ENCODE results near the gene WDR13.
"Not testable (repeated sequence)": the region's sequence is repeated elsewhere in the genome, so short reads cannot be mapped to it uniquely, and the experiment has no call there.

Gene WDR13

DNA sequence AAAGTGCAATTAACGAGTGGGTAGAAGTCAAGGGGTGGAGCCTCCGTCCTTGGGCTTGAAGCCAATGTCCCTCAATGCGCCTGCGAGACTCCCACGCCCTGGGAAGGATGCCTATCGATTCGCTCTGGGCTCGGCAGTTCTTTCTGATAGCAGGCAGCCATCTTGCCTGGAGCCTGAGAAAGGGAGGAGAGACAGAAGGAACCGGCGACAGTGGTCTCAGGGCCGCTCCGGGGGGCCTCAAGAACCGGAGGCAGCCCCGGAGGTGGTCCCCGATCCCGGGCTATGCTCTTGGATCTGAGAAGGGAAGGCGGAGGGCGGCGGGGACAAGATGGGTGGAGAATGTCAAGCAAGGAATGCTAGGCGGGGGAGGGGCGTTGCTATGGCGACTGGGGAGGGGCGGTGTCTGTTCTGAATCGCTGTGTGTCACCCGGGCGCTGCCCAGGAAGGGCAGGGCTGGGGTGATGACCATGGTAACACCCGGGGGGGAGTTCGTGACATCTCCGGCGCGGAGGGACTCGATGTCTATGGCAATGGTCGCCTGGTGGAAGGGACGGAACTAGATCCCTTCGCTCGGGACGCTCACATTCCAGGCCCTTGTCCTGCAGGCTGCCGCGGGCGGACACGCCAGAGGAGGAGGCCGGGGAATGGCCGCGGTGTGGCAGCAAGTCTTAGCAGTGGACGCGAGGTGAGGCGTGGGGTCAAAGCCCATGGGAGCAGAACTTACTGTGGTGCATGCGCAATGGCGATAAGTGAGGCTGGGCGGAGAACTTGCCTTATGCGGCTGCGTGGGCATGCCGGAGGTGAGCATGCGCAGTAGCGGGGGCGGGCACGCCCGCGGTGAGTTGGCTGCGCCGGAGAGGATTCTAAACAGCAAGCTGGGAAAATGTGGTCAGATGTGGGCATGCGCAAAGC is at the start of gene WDR13:
Gene WDR13, plus strand, starts transcription at position 140 of the 912 bp plus-strand sequence. Its CDS starts 505 bp downstream, at position 645.
- peak; percentile 84 for DNase-seq (ENCODE audit: low read depth)

DNA sequence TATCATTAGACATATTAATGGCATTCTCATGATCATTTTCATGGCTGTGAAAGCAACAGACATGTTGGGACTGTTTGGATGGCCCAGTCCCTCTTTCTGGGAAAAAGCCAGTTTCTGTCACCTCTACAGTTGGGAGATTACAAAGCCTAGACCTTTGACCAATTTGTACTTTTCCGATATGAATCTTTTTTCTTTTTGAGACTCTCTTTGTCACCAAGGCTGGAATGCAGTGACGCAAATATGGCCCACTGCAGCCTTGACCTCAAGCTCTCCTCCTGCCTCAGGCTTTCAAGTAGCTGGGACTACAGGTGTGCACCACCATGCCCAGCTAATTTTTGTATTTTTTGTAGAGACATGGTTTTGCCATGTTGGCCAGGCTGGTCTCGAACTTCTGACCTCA is 48.4 kb upstream of the WDR13 start:
- no peak for DNase-seq (ENCODE audit: low read depth)

DNA sequence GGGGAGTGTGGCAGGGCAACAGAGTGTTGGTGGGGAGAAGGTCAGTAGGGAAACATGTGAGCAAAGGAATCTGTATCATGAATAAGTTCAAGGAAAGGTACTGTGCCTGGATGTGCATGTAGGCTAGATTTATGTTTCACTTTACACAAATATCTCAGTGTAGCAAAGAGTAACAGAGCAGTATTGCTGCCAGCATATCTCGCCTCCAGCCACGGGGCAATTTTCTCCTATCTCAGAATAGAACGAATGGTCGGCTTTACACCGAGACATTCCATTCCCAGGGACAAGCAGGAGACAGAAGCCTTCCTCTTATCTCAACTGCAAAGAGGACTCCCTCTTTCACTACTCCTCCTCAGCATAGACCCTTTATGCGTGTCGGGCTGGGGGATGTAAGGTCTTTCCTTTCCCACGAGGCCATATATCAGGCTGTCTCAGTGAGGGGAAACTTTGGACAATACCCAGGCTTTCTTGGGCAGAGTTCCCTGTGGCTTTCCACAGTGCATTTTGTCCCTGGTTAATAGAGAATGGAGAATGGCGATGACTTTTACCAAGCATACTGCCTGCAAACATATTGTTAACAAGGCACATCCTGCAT is 41.5 kb upstream of the WDR13 start:
- DNase-seq (ENCODE audit: low read depth), result not testable (repeated sequence)

DNA sequence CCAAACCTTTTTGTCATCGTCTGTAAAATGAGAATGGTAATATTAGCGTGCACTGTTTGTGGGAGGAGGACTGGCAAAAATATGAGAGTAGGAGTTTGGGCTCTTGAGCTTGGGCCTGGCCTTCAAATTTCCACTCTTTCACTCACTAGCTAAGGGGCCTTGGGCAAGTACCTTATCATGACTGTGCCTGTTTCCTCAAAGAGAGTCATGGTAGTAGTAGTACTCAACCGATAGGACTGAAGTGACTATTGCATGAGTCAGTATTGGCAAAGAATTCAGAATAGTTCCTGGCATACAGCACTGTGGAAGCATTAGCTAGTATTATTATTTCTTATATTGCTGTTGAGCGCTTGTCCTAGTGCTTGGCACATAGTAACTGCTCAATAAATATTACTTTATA is 39.0 kb upstream of the WDR13 start:
- DNase-seq (ENCODE audit: low read depth), result no peak

DNA sequence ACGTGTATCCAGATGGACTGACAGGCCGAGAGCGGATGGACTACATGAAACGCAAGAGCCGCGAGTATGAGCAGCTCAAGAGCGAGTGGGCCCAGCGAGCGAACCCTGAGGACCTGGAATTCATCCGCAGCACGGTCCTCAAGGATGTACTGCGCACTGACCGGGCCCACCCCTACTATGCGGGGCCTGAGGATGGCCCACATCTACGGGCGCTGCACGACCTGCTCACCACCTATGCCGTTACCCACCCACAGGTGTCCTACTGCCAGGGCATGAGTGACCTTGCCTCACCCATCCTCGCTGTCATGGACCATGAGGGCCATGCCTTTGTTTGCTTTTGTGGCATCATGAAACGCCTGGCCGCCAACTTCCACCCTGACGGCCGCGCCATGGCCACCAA is 37.7 kb upstream of the WDR13 start:
- no peak for DNase-seq (ENCODE audit: low read depth)

DNA sequence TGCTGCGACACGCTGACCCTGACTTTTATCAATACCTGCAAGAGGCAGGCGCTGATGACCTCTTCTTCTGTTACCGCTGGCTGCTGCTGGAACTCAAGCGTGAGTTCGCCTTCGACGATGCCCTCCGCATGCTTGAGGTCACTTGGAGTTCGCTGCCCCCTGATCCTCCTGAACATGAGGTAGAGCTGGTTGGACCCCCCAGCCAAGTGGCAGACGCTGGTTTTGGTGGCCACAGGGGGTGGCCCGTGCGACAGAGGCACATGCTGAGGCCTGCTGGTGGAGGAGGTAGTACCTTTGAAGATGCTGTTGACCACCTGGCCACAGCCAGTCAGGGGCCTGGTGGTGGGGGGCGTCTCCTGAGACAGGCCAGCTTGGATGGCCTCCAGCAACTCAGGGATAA is 37.2 kb upstream of the WDR13 start:
- DNase-seq (ENCODE audit: low read depth), result no peak

DNA sequence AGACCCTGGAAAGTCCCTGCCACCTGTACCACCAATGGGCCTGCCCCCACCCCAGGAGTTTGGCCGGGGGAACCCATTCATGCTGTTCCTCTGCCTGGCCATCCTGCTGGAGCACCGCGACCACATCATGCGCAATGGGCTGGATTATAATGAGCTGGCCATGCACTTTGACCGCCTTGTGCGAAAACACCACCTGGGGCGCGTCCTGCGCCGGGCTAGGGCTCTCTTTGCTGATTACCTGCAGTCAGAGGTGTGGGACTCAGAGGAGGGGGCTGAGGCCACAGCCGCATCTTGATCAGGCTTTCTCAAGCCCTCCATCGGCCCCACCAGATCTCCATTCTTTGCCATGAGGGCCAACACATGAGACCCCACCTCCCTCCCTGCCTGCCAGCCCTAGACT is 36.6 kb upstream of the WDR13 start:
- DNase-seq (ENCODE audit: low read depth), result no peak

DNA sequence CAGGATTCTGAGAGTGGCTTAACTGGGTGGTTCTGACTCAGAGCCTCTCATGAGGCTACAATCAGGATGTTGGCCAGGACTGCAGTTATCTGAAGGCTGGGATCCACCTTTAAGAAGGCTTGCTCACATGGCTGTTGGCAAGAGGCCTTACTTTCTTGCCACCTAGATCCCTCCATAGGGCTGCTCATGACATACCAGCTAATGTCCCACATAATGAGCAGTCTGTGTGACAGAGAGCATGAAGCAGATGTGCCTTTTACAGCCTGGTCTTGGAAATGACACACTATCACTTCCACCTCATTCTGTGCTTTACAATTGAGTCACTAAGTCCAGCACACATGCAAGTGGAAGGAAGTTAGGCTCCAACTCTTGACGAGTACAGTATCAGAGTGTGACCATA is 27.3 kb upstream of the WDR13 start:
- no peak for DNase-seq (ENCODE audit: low read depth)

DNA sequence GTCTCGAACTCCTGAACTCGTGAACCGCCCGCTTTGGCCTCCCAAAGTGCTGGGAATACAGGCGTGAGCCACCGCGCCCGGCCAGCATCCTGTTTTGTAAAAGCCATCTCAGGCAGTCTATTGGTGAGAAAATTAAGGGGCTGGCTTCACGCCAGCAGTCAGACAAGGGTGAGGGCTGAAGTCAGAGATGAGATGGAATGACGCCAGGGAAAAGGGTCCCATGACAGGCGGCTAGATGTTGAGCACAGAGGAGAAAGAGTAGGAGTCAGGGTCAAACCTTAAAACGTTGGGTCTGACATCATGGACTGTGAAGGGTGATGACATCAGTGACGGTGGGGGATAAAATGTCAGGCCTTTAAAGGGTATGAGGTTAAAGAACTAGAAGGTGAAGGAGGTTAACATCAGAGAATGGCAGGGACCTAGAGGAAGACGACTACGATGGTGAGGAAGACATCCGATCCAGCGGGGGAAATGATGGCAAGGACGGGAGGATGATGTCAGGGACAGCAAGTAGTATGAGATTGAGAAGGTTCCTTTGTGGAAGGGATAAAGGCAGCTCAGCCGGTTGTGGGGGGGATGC is 23.5 kb upstream of the WDR13 start:
- no peak for DNase-seq (ENCODE audit: low read depth)

DNA sequence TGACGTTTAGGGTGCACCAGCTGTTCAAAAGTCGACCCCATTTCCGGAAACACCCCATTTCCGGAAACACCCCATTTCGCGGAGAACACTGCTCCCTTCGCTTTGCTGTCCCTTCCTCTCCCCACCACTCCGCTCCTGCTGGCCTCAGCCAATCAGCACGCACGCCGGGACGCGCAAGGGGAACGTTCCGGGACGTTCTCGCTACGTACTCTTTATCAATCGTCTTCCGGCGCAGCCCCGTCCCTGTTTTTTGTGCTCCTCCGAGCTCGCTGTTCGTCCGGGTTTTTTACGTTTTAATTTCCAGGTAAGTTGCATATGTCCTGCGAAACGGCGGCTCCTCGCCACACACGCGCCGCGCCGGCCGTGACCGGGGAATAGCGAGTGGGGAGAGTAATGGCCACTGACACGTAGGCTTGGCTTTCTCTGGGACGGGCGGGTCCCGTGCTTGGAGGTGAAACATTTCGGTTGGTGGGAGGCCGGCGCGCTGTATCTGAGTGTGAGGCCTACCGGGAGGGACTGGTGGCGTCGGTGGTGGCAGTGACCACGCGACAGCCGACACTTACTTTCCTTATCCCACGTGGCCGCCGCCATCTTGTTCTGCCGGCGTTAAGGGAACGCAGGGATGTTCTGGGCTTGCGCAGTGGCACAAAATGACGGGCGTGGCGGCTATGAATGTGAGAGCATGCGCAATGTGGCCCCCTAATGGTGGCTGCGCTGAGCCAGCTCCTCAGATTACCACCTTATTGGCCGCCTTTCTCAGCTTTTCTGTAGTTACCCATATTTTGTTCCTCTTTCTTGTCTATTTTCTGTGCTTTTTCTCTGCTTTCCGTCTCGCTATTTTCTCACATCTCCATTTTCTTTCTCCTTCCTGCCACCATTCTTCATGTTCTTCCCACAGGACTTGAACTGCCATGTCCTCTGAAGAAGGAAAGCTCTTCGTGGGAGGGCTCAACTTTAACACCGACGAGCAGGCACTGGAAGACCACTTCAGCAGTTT is 22.7 kb upstream of the WDR13 start, which contains the start of gene RBM3:
Gene RBM3, plus strand, starts transcription at position 215 of the 997 bp plus-strand sequence. Its CDS starts 697 bp downstream, at position 912.
- DNase-seq (ENCODE audit: low read depth), result peak; percentile 83

DNA sequence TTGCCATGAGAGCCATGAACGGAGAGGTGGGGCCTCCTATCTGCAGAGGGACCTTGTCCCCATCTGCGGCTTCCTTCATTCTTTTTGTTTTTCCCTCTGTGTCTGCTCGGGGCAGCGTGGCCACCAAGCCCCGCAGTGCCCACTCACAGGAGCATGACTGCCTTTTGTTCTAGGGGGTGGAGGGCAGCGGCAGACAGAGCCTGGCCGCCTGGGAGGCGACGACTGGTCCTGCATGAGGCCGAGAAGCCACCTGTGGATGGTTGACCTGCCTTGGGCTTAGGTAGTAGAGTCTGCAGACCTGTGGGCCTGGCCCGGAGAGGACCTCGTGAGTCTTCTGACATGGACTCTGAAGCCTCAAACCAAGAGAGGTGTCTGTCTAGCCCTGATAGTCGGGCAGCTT is 21.6 kb upstream of the WDR13 start:
- DNase-seq (ENCODE audit: low read depth), result no peak

DNA sequence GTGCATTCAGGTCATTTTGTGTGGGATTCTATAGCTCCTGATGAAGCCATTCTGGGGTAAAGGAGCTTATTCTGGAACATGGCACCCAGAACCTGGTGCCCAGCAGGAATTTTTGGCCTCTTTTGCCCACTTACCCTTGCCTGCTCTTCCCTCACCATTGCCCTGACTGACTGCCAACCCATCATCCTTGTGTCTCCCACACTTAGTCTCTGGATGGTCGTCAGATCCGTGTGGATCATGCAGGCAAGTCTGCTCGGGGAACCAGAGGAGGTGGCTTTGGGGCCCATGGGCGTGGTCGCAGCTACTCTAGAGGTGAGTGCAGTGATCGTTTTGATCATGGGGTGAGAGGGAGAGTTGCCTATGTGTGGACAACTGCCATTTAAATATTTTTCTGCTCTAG is 21.2 kb upstream of the WDR13 start:
- no peak for DNase-seq (ENCODE audit: low read depth)

DNA sequence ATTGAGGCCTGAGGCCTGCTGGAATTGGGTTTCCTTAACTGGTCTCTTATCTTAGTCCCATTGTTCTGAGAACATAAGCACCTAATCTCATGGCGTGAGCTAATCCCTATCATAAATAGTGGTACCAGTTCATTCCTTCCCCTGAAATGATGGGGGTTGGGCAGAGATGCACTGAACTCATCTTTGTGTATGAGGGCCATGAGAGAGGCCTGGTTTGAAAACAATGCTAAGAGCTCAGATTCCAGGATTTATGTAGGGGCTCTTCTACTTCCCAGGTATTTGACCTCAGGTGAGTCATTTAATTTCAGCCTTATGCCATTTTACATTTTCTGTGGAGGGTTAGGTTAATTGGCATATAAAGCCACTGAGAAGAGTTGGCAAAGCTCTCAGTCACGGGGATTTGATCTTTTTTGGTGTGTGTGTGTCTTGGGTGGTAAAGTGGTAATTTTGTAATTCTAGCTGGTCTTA is 18.6 kb upstream of the WDR13 start:
- no peak for DNase-seq (ENCODE audit: low read depth)

DNA sequence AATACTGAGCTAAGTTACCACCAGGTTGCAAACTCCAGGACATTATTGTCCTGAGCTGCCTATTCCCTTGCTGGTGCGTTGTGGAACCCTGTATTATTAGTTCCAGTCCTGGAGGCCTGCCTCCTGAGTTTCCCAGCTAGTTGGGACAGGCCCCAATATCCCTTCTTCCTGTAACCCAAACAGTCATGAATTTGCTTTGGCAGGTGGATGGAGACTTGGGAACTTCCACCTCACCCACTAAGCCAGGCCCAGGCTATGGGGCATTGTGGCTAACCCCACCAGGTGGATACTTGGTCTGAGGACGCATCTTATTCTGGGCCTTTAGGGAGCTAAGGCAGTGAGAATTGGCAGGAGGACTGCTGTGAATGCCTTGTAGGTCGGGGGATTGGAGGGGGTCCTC is 18.0 kb upstream of the WDR13 start:
- DNase-seq (ENCODE audit: low read depth), result no peak

DNA sequence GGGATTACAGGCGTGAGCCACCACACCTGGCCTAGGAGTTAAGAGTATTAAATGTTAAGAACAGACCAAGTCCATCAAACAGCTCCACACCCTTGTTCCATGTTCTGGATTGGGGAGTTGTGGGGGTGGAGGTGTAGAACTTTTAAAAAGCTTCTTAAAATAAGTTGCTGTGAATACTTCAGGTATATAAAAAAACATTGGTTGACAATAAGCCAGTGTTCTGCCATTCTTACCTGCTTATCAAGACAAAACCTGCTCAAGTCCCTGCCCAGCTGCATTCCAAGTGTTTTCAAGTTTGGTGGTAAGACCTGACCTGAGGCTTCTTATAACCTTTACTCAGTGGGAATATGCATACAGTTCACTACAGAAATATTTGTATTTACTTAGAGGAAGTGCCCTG is 16.6 kb upstream of the WDR13 start:
- no peak for DNase-seq (ENCODE audit: low read depth)

DNA sequence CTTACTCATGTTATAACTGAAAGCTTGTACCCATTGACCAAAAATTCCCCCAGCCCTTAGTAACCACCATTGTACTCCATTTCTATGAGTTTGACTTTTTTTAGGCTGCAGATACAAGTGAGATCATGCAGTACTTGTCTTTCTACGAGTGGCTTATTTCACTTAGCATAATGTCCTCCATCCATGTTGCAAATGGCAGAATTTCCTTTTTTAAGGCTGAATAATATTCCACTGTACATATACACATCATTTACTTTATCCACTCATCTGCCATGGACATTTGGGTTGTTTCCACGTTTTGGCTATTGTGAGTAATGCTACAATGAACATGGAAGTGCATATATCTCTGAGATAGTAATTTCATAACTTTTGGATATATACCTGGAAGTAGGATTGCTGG is 12.6 kb upstream of the WDR13 start:
- no peak for DNase-seq (ENCODE audit: low read depth)

DNA sequence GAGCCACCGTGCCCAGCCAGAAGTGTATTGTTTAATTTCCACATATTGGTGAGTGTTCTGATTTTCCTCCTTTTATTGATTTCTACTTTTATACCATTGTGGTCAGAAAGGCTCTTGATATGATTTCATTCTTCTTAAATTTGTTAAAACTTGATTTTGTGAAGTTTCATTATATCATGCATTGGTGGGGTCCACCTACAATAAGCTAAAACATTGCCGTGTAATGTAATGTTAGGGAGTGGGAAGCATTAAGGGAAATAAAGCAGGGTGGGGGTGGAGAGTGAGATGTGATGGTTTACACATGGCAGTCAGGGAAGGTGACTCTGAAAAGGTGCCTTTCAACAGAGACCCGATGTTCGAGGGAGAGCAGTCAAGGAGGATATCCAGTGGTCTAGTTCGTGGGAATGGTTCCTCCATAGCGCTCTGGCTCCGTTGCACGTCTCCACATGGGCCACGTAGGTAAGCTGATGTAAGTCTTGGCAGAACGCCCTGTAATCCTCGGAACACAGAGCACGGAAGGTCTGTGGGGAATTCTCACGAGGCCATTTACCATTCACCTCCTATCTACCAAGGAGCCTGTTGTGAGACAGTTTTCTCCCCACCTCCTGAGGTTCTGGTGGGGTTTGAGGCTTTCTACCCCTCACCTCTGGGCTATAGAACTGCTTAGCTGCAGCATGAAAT is 7.7 kb upstream of the WDR13 start:
- no peak for DNase-seq (ENCODE audit: low read depth)

DNA sequence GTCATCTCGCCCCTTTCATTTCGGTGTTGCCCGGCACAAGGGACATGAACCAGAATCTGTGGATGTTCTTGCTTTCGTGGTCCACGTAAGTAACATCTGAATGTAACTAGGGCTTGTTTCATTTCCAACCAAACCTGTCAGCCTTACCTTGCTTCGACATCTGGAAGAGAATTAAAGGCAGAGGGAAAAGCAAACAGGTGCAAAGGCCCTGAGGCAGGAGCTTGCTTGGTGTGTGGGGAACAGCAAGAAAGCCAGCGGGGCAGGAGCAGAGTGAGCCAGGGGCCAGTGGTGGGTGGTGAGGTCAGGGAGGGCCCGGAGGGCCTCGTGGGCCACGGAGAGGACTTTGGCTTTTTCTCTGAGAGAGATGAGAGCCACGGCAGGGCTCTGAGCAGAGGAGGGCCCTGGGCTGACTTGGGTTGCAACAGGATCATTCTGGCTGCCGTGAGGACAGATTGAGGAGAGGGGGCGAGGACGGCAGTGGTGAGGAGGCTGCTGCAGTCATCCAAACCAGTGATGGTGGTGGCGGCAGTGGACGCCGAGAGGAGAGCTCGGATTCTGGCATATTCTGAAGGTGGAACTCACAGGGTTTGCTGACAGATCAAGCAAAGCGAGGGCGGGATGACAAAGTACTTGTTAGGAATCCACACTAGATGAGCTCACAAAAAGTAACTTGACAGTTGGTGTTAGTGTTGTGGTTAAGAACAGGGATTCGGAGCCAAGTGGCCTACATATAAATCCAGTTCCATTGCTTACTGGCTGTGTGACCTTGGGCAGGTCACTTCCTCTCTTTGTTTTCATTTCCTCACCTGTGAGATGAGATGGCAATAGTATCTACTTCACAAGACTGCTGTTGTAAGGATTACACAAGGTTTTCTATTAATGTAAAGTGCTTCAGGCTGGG is 6.8 kb upstream of the WDR13 start:
- no peak for DNase-seq (ENCODE audit: low read depth)

DNA sequence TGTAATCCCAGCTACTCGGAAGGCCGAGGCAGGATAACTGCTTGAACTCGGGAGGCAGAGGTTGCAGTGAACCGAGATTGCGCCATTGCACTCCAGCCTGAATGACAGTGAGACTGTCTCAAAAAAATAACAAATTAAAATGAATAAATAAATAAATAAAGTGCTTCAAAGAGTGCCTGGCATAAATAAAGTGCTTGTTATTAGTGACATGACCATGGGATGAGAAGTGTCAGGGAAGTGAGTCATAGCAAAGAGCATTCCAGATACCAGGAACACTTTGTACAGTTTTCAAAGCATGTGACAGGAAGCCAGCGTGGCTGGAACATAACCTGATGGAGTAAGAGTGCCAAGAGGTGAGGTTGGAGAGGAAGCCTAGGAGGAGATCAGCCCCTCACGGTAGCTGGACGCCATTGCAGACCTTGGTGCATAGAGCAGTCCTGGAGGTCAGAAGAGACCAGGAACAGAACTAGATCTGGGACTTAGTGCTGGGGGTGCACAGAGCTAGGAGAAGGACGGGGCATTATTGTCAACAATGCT is 6.0 kb upstream of the WDR13 start:
- DNase-seq (ENCODE audit: low read depth), result no peak

DNA sequence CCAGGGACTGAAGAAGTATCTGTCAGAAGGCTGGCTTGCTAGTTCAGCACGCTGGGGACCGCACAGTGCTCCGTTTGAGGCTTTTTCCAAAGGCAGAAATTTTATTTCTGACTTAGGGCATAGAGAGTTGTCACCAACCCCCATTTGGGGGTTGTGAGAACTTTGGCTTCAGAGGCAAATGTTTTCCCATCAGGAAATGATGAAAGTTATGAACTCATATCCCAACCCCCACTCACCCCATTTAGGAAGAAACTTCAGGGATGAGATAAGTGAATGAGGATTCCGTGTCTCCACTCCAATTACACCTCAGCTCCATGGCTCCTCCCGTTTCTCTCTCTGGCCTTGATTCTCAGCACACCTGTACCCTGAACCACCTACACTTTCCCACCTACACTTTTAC is 4.3 kb upstream of the WDR13 start:
- DNase-seq (ENCODE audit: low read depth), result no peak
